Tibial artery (tissue), 4 donors: ENCODE results near the gene RAB3C.

Experiments
- DNase-seq, 2 donors: peaks; one replicate each; pipeline ENCODE4 v3.0.0-alpha.2; 2019
- H3K27ac ChIP-seq, 2 donors: fragments of 200-600 bp; sonication (generic) in 1 of 2; 1 replicate in 1 of 2; 2 replicates in 1 of 2; pipeline ENCODE4 v1.5.1; 2018 to 2019; ENCODE audit warnings: mild to moderate bottlenecking in 1 of 2
- H3K27me3 ChIP-seq, 2 donors: fragments of 200-600 bp; sonication (generic) in 1 of 2; one replicate each; pipeline versions ENCODE4 v1.5.1 to v1.6.0; 2016 to 2019
- H3K36me3 ChIP-seq, 3 donors: fragments of 200-600 bp; sonication (generic) in 2 of 3; one replicate each; pipeline ENCODE4 v1.5.1; 2016 to 2019; ENCODE audit warnings: mild to moderate bottlenecking in 2 of 3
- H3K4me1 ChIP-seq, 4 donors: fragments of 200-600 bp; sonication (generic) in 2 of 4; 1 replicate in 3 of 4; 2 replicates in 1 of 4; pipeline ENCODE4 v1.5.1; 2016 to 2019
- H3K4me3 ChIP-seq, 2 donors: fragments of 200-600 bp; sonication (generic) in 1 of 2; 1 replicate in 1 of 2; 2 replicates in 1 of 2; pipeline ENCODE4 v1.5.1; 2018 to 2019; ENCODE audit warnings: mild to moderate bottlenecking in 2 of 2
- H3K9me3 ChIP-seq, 3 donors: fragments of 200-600 bp; sonication (generic) in 1 of 3; one replicate each; pipeline ENCODE4 v1.5.1; 2016 to 2019
- CTCF ChIP-seq, 2 experiments: fragments of 200-600 bp in 1 of 2; fragments of 450-650 bp in 1 of 2; IDR thresholded peaks; one replicate each; pipeline ENCODE4 v1.5.1; 2017 to 2019; ENCODE audit warnings: antibody characterized with exemption in 2 of 2, mild to moderate bottlenecking in 1 of 2, moderate library complexity in 1 of 2
- intact Hi-C: fragments of 100-400 bp; cut with DNase I; formaldehyde crosslinking; loops from one replicate; pipeline ENCODE4 v1.15.0; 2023; ENCODE audit warnings: low total_unique reads

RAB3C gene

GRCh38 chr5:58875599-58875998 lies 292.7 kb downstream of the RAB3C start:
- Histone ChIP-seq H3K4me1 (no peaks in the 10 kb centered on the region), H3K36me3 (no peaks in the 10 kb centered on the region), H3K4me3 (no peak overlapping the region), H3K27me3 (no peaks in the 10 kb centered on the region), H3K9me3 (no peaks in the 10 kb centered on the region), H3K27ac (no peak overlapping the region)
- intact Hi-C loops: no loop called here
- DNase-seq: no peak
- no peak for TF ChIP-seq CTCF (IDR thresholded peaks at IDR 0.05)

GRCh38 chr5:58885260-58885659 lies 302.4 kb downstream of the RAB3C start:
- TF ChIP-seq CTCF (IDR thresholded peaks at IDR 0.05): no peak
- Histone ChIP-seq H3K27me3 (no peaks in the 10 kb centered on the region), H3K4me1 (peaks cover 0 to 44% (median 13%) of the 10 kb centered on the region in 4 donors), H3K36me3 (no peaks in the 10 kb centered on the region), H3K9me3 (no peaks in the 10 kb centered on the region), H3K27ac (peak overlapping the region in 1 of 2 donors; percentile 80), H3K4me3 (no peak overlapping the region)
- no peak for DNase-seq
- intact Hi-C loops: loop anchor here (5.0 kb wide), 1 partner anchor 292 kb away; no protein-coding TSS in a partner anchor

DNA sequence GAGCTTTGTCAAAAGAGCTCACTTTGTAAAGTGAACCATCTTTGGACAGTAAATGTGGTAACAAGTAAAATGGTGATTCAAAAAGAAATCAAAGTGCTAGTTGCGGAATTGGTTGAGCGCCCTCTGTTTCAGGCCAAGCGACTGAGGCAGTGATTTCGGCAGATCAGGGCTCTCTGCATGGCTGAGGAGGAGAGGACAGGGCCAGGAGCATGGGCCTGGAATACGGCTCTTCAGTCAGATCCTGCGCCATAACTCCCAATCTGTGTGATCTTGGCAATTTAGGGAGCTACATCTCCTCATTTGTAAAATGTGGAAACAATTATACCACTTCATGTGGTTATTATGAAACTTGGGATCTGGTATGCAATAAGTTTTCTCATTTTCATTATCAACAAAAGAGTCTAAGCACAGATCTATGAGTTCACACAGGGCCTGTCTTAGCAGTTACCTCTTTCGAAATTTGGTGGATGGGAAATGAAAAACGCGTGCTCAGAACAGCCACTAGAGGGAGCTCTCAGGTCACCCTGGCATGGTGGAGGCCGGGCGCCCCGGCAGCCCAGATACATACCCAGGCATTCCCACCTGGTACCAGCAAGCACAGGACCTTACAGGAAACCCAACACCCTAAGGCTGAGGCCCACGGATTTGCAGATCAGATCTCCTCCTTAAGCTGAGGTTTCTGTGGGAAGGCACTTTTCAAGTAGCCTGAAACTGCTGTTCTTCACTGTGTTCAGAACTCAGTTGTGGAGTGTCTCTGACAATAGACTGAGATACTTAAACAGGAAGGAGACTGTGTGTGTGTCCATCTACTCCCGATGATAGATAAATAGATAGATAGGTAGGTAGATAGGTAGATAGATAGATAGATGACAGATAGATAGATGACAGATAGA lies 303.7 kb downstream of the RAB3C start:
- Histone ChIP-seq H3K27me3 (no peaks in the 10 kb centered on the region), H3K9me3 (no peaks in the 10 kb centered on the region), H3K4me1 (peaks cover 0 to 57% (median 16%) of the 10 kb centered on the region in 4 donors), H3K4me3 (no peak overlapping the region), H3K36me3 (no peaks in the 10 kb centered on the region), H3K27ac (peak overlapping the region; percentile 56 to 80)
- TF ChIP-seq CTCF (IDR thresholded peaks at IDR 0.05): peak; percentile 80 to 88
- DNase-seq: peak; percentile 62 to 83
- intact Hi-C loops: loop anchor here (5.0 kb wide), 1 partner anchor 291 kb away; no protein-coding TSS in a partner anchor

DNA sequence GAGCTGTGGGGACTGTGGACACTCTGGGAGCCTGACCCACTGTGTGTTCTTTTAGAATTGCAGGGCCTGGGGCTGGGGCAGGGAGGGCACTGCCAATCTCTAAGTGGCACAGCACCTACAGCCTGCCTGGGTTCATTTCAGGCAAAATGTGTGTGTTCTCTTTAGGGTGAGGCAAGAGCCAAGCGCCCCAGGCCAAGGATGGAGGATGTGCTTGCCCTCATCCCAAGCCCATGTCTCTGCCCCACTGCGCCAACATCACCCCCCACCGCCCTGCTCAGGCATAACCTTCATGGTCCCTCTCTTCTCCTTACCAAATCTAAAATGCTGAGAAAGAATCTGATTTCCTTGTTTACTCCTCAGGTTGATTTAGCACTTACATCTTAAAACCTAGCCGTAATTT lies 304.4 kb downstream of the RAB3C start:
- Histone ChIP-seq H3K4me1 (peaks cover 0 to 65% (median 18%) of the 10 kb centered on the region in 4 donors), H3K27ac (peak overlapping the region; percentile 56 to 80), H3K36me3 (no peaks in the 10 kb centered on the region), H3K4me3 (no peak overlapping the region), H3K9me3 (no peaks in the 10 kb centered on the region), H3K27me3 (no peaks in the 10 kb centered on the region)
- no peak for TF ChIP-seq CTCF (IDR thresholded peaks at IDR 0.05)
- no peak for DNase-seq
- intact Hi-C loops: loop anchor here (5.0 kb wide), 1 partner anchor 290 kb away; no protein-coding TSS in a partner anchor

- no peak overlapping the region for H3K4me3 ChIP-seq
- peaks cover 0 to 66% (median 19%) of the 10 kb centered on the region in 4 donors for H3K4me1 ChIP-seq
- no peaks in the 10 kb centered on the region for H3K27me3 ChIP-seq
- peak; percentile 65 to 89 for DNase-seq
- intact Hi-C loops: loop anchor here (5.0 kb wide), 1 partner anchor 289 kb away; no protein-coding TSS in a partner anchor
- H3K27ac ChIP-seq: peak overlapping the region; percentile 56 to 80
- H3K36me3 ChIP-seq: no peaks in the 10 kb centered on the region
- H3K9me3 ChIP-seq: no peaks in the 10 kb centered on the region
- no peak for TF ChIP-seq CTCF (IDR thresholded peaks at IDR 0.05)
Observed at GRCh38 chr5:58887721-58888409, 305.0 kb downstream of the RAB3C start.
